Liver (tissue), 9 donors: ENCODE results near the gene DST. TPM values are rescaled to one million over a fixed set of nuclear protein-coding genes. Genes with fewer than 3 reads are reported as not detected.

Source experiments
- DNase-seq: peaks from one replicate; pipeline ENCODE4 v3.0.0-alpha.2; 2017; ENCODE audit warnings: low spot score
- H3K27ac ChIP-seq, 2 donors: one replicate each; pipeline ENCODE4 v1.7.0; 2013; ENCODE audit warnings: inconsistent platforms in 2 of 2, low read length in 2 of 2, control low read depth in 1 of 2, low read depth in 1 of 2, mild to moderate bottlenecking in 1 of 2
- H3K27me3 ChIP-seq, 4 donors: one replicate each; pipeline versions ENCODE4 v1.6.1 to v1.7.0; 2013; ENCODE audit warnings: low read length in 3 of 4, inconsistent platforms in 1 of 4, mild to moderate bottlenecking in 1 of 4, moderate library complexity in 1 of 4; ENCODE audit not compliant: control insufficient read depth in 4 of 4, insufficient read depth in 4 of 4
- H3K36me3 ChIP-seq, 4 donors: one replicate each; pipeline versions ENCODE4 v1.6.1 to v1.7.0; 2013; ENCODE audit warnings: low read length in 3 of 4, mild to moderate bottlenecking in 3 of 4, low read depth in 1 of 4, moderate library complexity in 1 of 4; ENCODE audit not compliant: control insufficient read depth in 4 of 4, insufficient read depth in 3 of 4
- H3K4me1 ChIP-seq, 4 donors: one replicate each; pipeline versions ENCODE4 v1.6.1 to v1.7.0; 2013; ENCODE audit warnings: low read length in 3 of 4, mild to moderate bottlenecking in 3 of 4, moderate library complexity in 1 of 4; ENCODE audit not compliant: control insufficient read depth in 4 of 4, insufficient read depth in 4 of 4
- H3K4me3 ChIP-seq, 3 donors: one replicate each; pipeline versions ENCODE4 v1.6.1 to v1.7.0; 2013; ENCODE audit warnings: low read length in 3 of 3, control low read depth in 1 of 3, low read depth in 1 of 3, mild to moderate bottlenecking in 1 of 3
- H3K9ac ChIP-seq, 2 donors: one replicate each; pipeline ENCODE4 v1.7.0; 2013; ENCODE audit warnings: low read length in 2 of 2, mild to moderate bottlenecking in 2 of 2, moderate library complexity in 2 of 2, control low read depth in 1 of 2, low read depth in 1 of 2
- H3K9me3 ChIP-seq, 4 donors: one replicate each; pipeline versions ENCODE4 v1.6.1 to v1.7.0; 2013; ENCODE audit warnings: low read length in 3 of 4; ENCODE audit not compliant: control insufficient read depth in 4 of 4
- EGR1 ChIP-seq, 2 donors: IDR thresholded peaks; 2 replicates each; pipeline ENCODE4 v1.6.1; 2016 to 2018; ENCODE audit warnings: antibody characterized with exemption in 2 of 2, low read depth in 2 of 2
- FOXA2 ChIP-seq: IDR thresholded peaks from 2 replicates; pipeline ENCODE4 v1.6.1; 2016; ENCODE audit warnings: antibody characterized with exemption
- GABPA ChIP-seq, 2 donors: IDR thresholded peaks in 1 of 2; conservative IDR thresholded peaks in 1 of 2; 2 replicates each; pipeline ENCODE4 v1.6.1; 2016; ENCODE audit warnings: antibody characterized with exemption in 2 of 2, mild to moderate bottlenecking in 1 of 2, moderate library complexity in 1 of 2
- HNF4A ChIP-seq, 2 donors: conservative IDR thresholded peaks; 2 replicates each; pipeline ENCODE4 v1.6.1; 2016; ENCODE audit warnings: antibody characterized with exemption in 2 of 2, mild to moderate bottlenecking in 2 of 2
- JUND ChIP-seq, 2 donors: IDR thresholded peaks; 2 replicates each; pipeline ENCODE4 v1.6.1; 2016; ENCODE audit warnings: antibody characterized with exemption in 2 of 2
- MAX ChIP-seq: IDR thresholded peaks from 2 replicates; pipeline ENCODE4 v1.6.1; 2016; ENCODE audit warnings: antibody characterized with exemption
- RAD21 ChIP-seq, 2 donors: IDR thresholded peaks; 2 replicates each; pipeline ENCODE4 v1.6.1; 2016; ENCODE audit warnings: antibody characterized with exemption in 2 of 2, mild to moderate bottlenecking in 2 of 2
- REST ChIP-seq: IDR thresholded peaks from 2 replicates; pipeline ENCODE4 v1.6.1; 2016; ENCODE audit warnings: antibody characterized with exemption, mild to moderate bottlenecking
- RXRA ChIP-seq, 2 donors: IDR thresholded peaks; 2 replicates each; pipeline ENCODE4 v1.6.1; 2017 to 2018; ENCODE audit warnings: antibody characterized with exemption in 2 of 2, mild to moderate bottlenecking in 1 of 2
- SP1 ChIP-seq: IDR thresholded peaks from 2 replicates; pipeline ENCODE4 v1.6.1; 2018; ENCODE audit warnings: antibody characterized with exemption, mild to moderate bottlenecking
- TAF1 ChIP-seq: conservative IDR thresholded peaks from 2 replicates; pipeline ENCODE4 v1.6.1; 2016; ENCODE audit warnings: antibody characterized with exemption, mild to moderate bottlenecking
- ZBTB33 ChIP-seq: IDR thresholded peaks from 2 replicates; pipeline ENCODE4 v1.6.1; 2016; ENCODE audit warnings: antibody characterized with exemption
- WGBS: extraction: QIAGEN DNeasy Blood & Tissue Kit; methylation state at CpG from one replicate; pipeline ENCODE4 v1.1.7; 2013; 5-methylcytosine and 5-hydroxymethylcytosine counted together
- polyA plus RNA-seq, 2 donors: library from polyadenylated mRNA; stranded (reverse) in 1 of 2; unstranded in 1 of 2; fragments of 200-250 nt in 1 of 2; fragments of >200 nt in 1 of 2; fragmentation: Nextera tagmentation in 1 of 2; extraction: Ambion mirVana in 1 of 2; gene quantifications; one replicate each; pipeline versions ENCODE4 v1.2.1 to v1.2.3, GENCODE V29; 2013 to 2015
- total RNA-seq, 2 donors: library from RNA; depleted of rRNA; stranded (reverse); fragments of >200 nt; gene quantifications; one replicate each; pipeline ENCODE4 v1.2.3, GENCODE V29; 2014
- TF ChIP-seq, protein P1 (sequence below): fragments of 150-350 bp; IDR thresholded peaks from 2 replicates; pipeline ENCODE4 v1.5.1; 2017; ENCODE audit warnings: improper control_type of control experiment, low read depth, low read length; ENCODE audit not compliant: missing input control
- donor health status: healthy.
- donor health status: healthy.
- donor health status: healthy.
- donor health status: healthy.
- donor health status: healthy.

Gene DST
- total and polyA plus RNA-seq, 4 donors = 30.5 to 234 (median 86.7) TPM

- no peak overlapping the region for H3K9ac ChIP-seq
- H3K36me3 ChIP-seq = peaks cover 0 to 56% (median 33%) of the 10 kb centered on the region in 4 donors
- peaks cover 0 to 10% (median 5%) of the 10 kb centered on the region in 4 donors for H3K4me1 ChIP-seq
- H3K4me3 ChIP-seq = no peak overlapping the region
- no peaks in the 10 kb centered on the region for H3K9me3 ChIP-seq
- 82% methylated on average over 4 of the region's 4 CpGs for WGBS
- DNase-seq = no peak
- TF ChIP-seq JUND (IDR thresholded peaks at IDR 0.05) (no peak), GABPA (IDR thresholded peaks at IDR 0.05 in 1 of 2, conservative IDR thresholded peaks at IDR 0.05 in 1 of 2) (no peak), RXRA (IDR thresholded peaks at IDR 0.05) (no peak), HNF4A (conservative IDR thresholded peaks at IDR 0.05) (no peak), MAX (no peak), SP1 (no peak), FOXA2 (no peak), RAD21 (IDR thresholded peaks at IDR 0.05) (no peak), REST (no peak), EGR1 (IDR thresholded peaks at IDR 0.05; ENCODE audit: low read depth in 2 of 2) (no peak), TAF1 (no peak), ZBTB33 (no peak)
- TF ChIP-seq, protein P1, sequence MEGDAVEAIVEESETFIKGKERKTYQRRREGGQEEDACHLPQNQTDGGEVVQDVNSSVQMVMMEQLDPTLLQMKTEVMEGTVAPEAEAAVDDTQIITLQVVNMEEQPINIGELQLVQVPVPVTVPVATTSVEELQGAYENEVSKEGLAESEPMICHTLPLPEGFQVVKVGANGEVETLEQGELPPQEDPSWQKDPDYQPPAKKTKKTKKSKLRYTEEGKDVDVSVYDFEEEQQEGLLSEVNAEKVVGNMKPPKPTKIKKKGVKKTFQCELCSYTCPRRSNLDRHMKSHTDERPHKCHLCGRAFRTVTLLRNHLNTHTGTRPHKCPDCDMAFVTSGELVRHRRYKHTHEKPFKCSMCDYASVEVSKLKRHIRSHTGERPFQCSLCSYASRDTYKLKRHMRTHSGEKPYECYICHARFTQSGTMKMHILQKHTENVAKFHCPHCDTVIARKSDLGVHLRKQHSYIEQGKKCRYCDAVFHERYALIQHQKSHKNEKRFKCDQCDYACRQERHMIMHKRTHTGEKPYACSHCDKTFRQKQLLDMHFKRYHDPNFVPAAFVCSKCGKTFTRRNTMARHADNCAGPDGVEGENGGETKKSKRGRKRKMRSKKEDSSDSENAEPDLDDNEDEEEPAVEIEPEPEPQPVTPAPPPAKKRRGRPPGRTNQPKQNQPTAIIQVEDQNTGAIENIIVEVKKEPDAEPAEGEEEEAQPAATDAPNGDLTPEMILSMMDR = no peak
- H3K27ac ChIP-seq = no peak overlapping the region
- H3K27me3 ChIP-seq = no peaks in the 10 kb centered on the region
Measured at GRCh38 chr6:56524891-56525703, 117.6 kb downstream of the DST start.
